ENCODE data around the gene DGCR8.

- TF ChIP-seq CTCF (IDR thresholded peaks at IDR 0.05) (no peak), POLR2A (IDR thresholded peaks at IDR 0.05) (no peak)
Measured at GRCh38 chr22:20137113-20137512, 57.1 kb downstream of the DGCR8 start.

All from esophagus squamous epithelium (tissue), 4 donors.